Measurements from ENCODE around the gene MAST3.
"Not testable (repeated sequence)": the region's sequence is repeated elsewhere in the genome, so short reads cannot be mapped to it uniquely, and the experiment has no call there.

The MAST3 gene

DNA sequence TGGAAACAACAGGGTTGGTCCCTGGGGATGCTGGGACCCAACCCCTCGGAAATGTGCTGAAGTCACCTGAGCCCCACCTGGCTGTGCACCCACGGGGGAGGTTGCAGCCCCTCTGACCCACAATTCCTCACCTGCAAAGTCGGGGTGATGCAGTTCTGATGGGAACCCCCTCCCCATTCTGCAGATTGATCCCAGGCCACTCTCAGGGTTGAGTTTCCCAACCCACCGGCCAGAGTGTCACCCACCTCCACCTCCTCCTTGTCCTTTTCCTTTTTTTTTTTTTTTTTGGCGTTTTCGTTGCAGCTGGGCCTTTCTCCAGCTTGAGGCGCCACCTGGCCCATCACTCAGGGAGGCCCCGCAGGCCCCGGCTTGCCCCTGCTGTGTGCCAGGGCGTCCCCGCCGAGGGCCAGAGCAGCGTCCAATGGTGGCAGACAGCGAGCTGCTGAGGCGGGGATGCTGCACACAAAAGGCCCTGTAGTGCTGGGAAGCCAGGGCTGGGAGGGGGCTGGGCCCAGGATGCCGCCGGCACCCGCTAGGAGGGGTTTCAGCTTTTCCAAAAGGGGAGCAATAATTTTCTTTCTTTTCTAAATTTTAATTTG lies 60.0 kb downstream of the MAST3 start:
- H3K4me1 ChIP-seq (ENCODE audit: control insufficient read depth, insufficient read depth, low read depth, low read length): peaks cover 46% of the 10 kb centered on the region
- H3K79me1 ChIP-seq (replicated peaks; ENCODE audit: low read length, poor library complexity, severe bottlenecking): peaks cover 18% of the 10 kb centered on the region
- WGBS: 83% methylated on average over 16 of the region's 18 CpGs
- H3K14ac ChIP-seq (ENCODE audit: low read length in 2 of 2): no peak overlapping the region
- H3K4ac ChIP-seq (ENCODE audit: low read depth in 1 of 2, low read length in 2 of 2): peak overlapping the region; percentile 74 to 77
- H3K4me2 ChIP-seq (ENCODE audit: low read length, poor library complexity, severe bottlenecking): peak overlapping the region; percentile 16
- peak overlapping the region in 1 of 2 experiments; percentile 75 for H3K18ac ChIP-seq (ENCODE audit: low read depth in 1 of 2, low read length in 2 of 2)
- peak overlapping the region; percentile 51 for H2BK120ac ChIP-seq (ENCODE audit: low read depth, low read length)
- peak overlapping the region; percentile 80 for H3K27ac ChIP-seq (ENCODE audit: low read length, poor library complexity, severe bottlenecking)
- no peak overlapping the region for H3K4me3 ChIP-seq (ENCODE audit: insufficient read depth in 1 of 2, low read depth in 1 of 2, low read length in 2 of 2)
- DNase-seq: no peak
- H4K91ac ChIP-seq (ENCODE audit: low read length): peak overlapping the region; percentile 65
- peak overlapping the region; percentile 96 for H2AK5ac ChIP-seq (ENCODE audit: low read length, severe bottlenecking)
- H3K23ac ChIP-seq (ENCODE audit: low read length in 2 of 2): no peak overlapping the region
- H2BK15ac ChIP-seq (ENCODE audit: low read depth, poor library complexity, severe bottlenecking): peak overlapping the region; percentile 38
- peaks cover 23 to 48% of the 10 kb centered on the region in 2 experiments for H3K36me3 ChIP-seq (ENCODE audit: control insufficient read depth in 1 of 2, insufficient read depth in 2 of 2, low read depth in 1 of 2, low read length in 2 of 2)
- no peaks in the 10 kb centered on the region for H3K9me3 ChIP-seq (ENCODE audit: control insufficient read depth, low read length)
- no peak overlapping the region for H2AFZ ChIP-seq (ENCODE audit: low read depth, low read length)
- peak overlapping the region; percentile 82 to 94 for H2BK12ac ChIP-seq (ENCODE audit: low read length in 2 of 2)
- H3K9ac ChIP-seq (ENCODE audit: low read length): peak overlapping the region; percentile 52
- H3K27me3 ChIP-seq (ENCODE audit: control insufficient read depth in 1 of 2, insufficient read depth in 1 of 2, low read length in 2 of 2): no peaks in the 10 kb centered on the region
- no peak overlapping the region for H2BK5ac ChIP-seq (ENCODE audit: low read depth, low read length, poor library complexity, severe bottlenecking)
- peak overlapping the region; percentile 59 for H4K8ac ChIP-seq (ENCODE audit: low read length)

DNA sequence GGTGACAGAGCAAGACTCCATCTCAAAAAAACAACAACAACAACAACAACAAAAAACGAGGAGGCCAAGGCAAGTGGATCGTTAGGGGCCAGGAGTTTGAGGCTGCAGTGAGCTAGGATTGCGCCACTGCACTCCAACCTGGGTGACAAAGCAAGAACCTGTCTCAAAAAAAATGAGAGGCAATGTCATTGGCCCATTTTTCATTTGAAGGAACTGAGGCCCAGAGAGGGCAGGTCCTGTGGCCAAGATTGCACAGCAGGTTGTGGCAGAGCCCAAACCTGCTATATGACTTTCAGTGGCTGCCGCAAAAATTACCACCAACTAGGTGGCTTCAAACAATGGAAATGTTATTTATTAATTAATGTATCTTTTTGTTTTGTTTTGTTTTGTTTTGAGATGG lies 60.9 kb downstream of the MAST3 start:
- no peak overlapping the region for H3K14ac ChIP-seq (ENCODE audit: low read length in 2 of 2)
- no peak overlapping the region for H2AK5ac ChIP-seq (ENCODE audit: low read length, severe bottlenecking)
- no peak overlapping the region for H2AFZ ChIP-seq (ENCODE audit: low read depth, low read length)
- no peaks in the 10 kb centered on the region for H3K9me3 ChIP-seq (ENCODE audit: control insufficient read depth, low read length)
- H3K4ac ChIP-seq (ENCODE audit: low read depth in 1 of 2, low read length in 2 of 2): no peak overlapping the region
- no peak overlapping the region for H3K23ac ChIP-seq (ENCODE audit: low read length in 2 of 2)
- H2BK5ac ChIP-seq (ENCODE audit: low read depth, low read length, poor library complexity, severe bottlenecking): no peak overlapping the region
- peaks cover 23% of the 10 kb centered on the region for H3K79me1 ChIP-seq (replicated peaks; ENCODE audit: low read length, poor library complexity, severe bottlenecking)
- H2BK15ac ChIP-seq (ENCODE audit: low read depth, poor library complexity, severe bottlenecking): no peak overlapping the region
- no peak overlapping the region for H4K8ac ChIP-seq (ENCODE audit: low read length)
- peaks cover 32 to 57% of the 10 kb centered on the region in 2 experiments for H3K36me3 ChIP-seq (ENCODE audit: control insufficient read depth in 1 of 2, insufficient read depth in 2 of 2, low read depth in 1 of 2, low read length in 2 of 2)
- no peak for DNase-seq
- no peak overlapping the region for H3K27ac ChIP-seq (ENCODE audit: low read length, poor library complexity, severe bottlenecking)
- no peak overlapping the region for H3K9ac ChIP-seq (ENCODE audit: low read length)
- 96% methylated on average over 3 of the region's 4 CpGs for WGBS
- no peaks in the 10 kb centered on the region for H3K27me3 ChIP-seq (ENCODE audit: control insufficient read depth in 1 of 2, insufficient read depth in 1 of 2, low read length in 2 of 2)
- H3K4me2 ChIP-seq (ENCODE audit: low read length, poor library complexity, severe bottlenecking): no peak overlapping the region
- no peak overlapping the region for H4K91ac ChIP-seq (ENCODE audit: low read length)
- no peak overlapping the region for H2BK120ac ChIP-seq (ENCODE audit: low read depth, low read length)
- no peak overlapping the region for H3K4me3 ChIP-seq (ENCODE audit: insufficient read depth in 1 of 2, low read depth in 1 of 2, low read length in 2 of 2)
- H3K4me1 ChIP-seq (ENCODE audit: control insufficient read depth, insufficient read depth, low read depth, low read length): peaks cover 46% of the 10 kb centered on the region
- H2BK12ac ChIP-seq (ENCODE audit: low read length in 2 of 2): no peak overlapping the region
- H3K18ac ChIP-seq (ENCODE audit: low read depth in 1 of 2, low read length in 2 of 2): no peak overlapping the region

DNA sequence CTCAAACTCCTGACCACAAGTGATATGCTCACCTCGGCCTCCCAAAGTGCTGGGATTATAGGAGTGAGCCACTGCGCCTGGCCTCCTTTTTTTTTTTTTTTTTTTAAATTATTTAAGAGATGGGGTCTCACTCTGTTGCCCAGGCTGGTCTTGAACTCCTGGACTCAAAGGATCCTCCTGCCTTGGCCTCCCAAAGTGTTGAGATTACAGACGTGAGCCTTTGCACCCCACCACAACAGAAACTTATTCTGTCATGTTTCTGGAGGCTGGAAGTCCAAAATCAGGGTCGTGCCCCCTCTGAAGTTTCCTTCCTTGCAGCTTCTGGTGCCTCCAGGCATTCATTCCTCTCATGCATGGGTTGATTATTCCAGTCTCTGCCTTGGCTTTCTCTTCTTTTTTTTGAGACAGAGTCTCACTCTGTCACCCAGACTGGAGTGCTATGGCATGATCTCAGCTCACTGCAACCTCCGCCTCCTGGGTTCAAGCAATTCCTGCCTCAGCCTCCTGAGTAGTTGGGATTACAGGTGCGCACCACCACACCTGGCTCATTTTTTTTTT lies 61.6 kb downstream of the MAST3 start:
- Histone ChIP-seq H3K36me3 (ENCODE audit: control insufficient read depth in 1 of 2, insufficient read depth in 2 of 2, low read depth in 1 of 2, low read length in 2 of 2) (peaks cover 35 to 64% of the 10 kb centered on the region in 2 experiments), H3K79me1 (replicated peaks; ENCODE audit: low read length, poor library complexity, severe bottlenecking) (peaks cover 25% of the 10 kb centered on the region), H3K4me1 (ENCODE audit: control insufficient read depth, insufficient read depth, low read depth, low read length) (peaks cover 44% of the 10 kb centered on the region)
- H3K4me2 ChIP-seq (ENCODE audit: low read length, poor library complexity, severe bottlenecking); H3K14ac ChIP-seq (ENCODE audit: low read length in 2 of 2); H3K4me3 ChIP-seq (ENCODE audit: insufficient read depth in 1 of 2, low read depth in 1 of 2, low read length in 2 of 2); H2AFZ ChIP-seq (ENCODE audit: low read depth, low read length); H3K18ac ChIP-seq (ENCODE audit: low read depth in 1 of 2, low read length in 2 of 2); DNase-seq; H3K23ac ChIP-seq (ENCODE audit: low read length in 2 of 2); H3K27ac ChIP-seq (ENCODE audit: low read length, poor library complexity, severe bottlenecking); H3K9me3 ChIP-seq (ENCODE audit: control insufficient read depth, low read length); H3K9ac ChIP-seq (ENCODE audit: low read length); H2BK5ac ChIP-seq (ENCODE audit: low read depth, low read length, poor library complexity, severe bottlenecking); H4K8ac ChIP-seq (ENCODE audit: low read length); H3K4ac ChIP-seq (ENCODE audit: low read depth in 1 of 2, low read length in 2 of 2); H2BK12ac ChIP-seq (ENCODE audit: low read length in 2 of 2); H2BK120ac ChIP-seq (ENCODE audit: low read depth, low read length); H4K91ac ChIP-seq (ENCODE audit: low read length); H2AK5ac ChIP-seq (ENCODE audit: low read length, severe bottlenecking); H2BK15ac ChIP-seq (ENCODE audit: low read depth, poor library complexity, severe bottlenecking); H3K27me3 ChIP-seq (ENCODE audit: control insufficient read depth in 1 of 2, insufficient read depth in 1 of 2, low read length in 2 of 2): not testable (repeated sequence)
- WGBS: 94% methylated on average over 4 of the region's 6 CpGs

DNA sequence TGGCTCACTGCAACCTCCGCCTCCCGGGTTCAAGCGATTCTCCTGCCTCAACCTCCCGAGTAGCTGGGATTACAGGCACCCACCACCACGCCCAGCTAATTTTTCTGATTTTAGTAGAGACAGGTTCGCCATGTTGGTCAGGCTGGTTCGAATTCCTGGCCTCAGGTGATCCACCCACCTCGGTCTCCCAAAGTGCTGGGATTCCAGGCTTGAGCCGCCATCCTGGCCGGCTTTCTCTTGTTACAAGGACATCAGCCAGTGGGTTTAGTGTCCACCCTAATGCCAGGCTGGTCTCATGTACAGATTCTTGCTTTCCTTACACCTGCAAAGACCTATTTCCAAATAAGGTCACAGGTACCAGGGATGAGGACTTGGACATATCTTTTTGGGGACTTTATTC lies 62.2 kb downstream of the MAST3 start:
- 93% methylated on average over 10 of the region's 10 CpGs for WGBS
- H3K23ac ChIP-seq (ENCODE audit: low read length in 2 of 2): no peak overlapping the region
- H3K79me1 ChIP-seq (replicated peaks; ENCODE audit: low read length, poor library complexity, severe bottlenecking): peaks cover 25% of the 10 kb centered on the region
- H2BK15ac ChIP-seq (ENCODE audit: low read depth, poor library complexity, severe bottlenecking): no peak overlapping the region
- no peak overlapping the region for H4K91ac ChIP-seq (ENCODE audit: low read length)
- no peak overlapping the region for H3K4ac ChIP-seq (ENCODE audit: low read depth in 1 of 2, low read length in 2 of 2)
- H3K27me3 ChIP-seq (ENCODE audit: control insufficient read depth in 1 of 2, insufficient read depth in 1 of 2, low read length in 2 of 2): no peaks in the 10 kb centered on the region
- no peak overlapping the region for H2BK5ac ChIP-seq (ENCODE audit: low read depth, low read length, poor library complexity, severe bottlenecking)
- H3K9ac ChIP-seq (ENCODE audit: low read length): no peak overlapping the region
- no peak overlapping the region for H3K18ac ChIP-seq (ENCODE audit: low read depth in 1 of 2, low read length in 2 of 2)
- H3K9me3 ChIP-seq (ENCODE audit: control insufficient read depth, low read length): no peaks in the 10 kb centered on the region
- H2AK5ac ChIP-seq (ENCODE audit: low read length, severe bottlenecking): no peak overlapping the region
- no peak overlapping the region for H2BK12ac ChIP-seq (ENCODE audit: low read length in 2 of 2)
- no peak overlapping the region for H3K4me3 ChIP-seq (ENCODE audit: insufficient read depth in 1 of 2, low read depth in 1 of 2, low read length in 2 of 2)
- DNase-seq: no peak
- H2BK120ac ChIP-seq (ENCODE audit: low read depth, low read length): no peak overlapping the region
- H3K27ac ChIP-seq (ENCODE audit: low read length, poor library complexity, severe bottlenecking): no peak overlapping the region
- no peak overlapping the region for H3K4me2 ChIP-seq (ENCODE audit: low read length, poor library complexity, severe bottlenecking)
- H2AFZ ChIP-seq (ENCODE audit: low read depth, low read length): no peak overlapping the region
- peaks cover 37 to 66% of the 10 kb centered on the region in 2 experiments for H3K36me3 ChIP-seq (ENCODE audit: control insufficient read depth in 1 of 2, insufficient read depth in 2 of 2, low read depth in 1 of 2, low read length in 2 of 2)
- H4K8ac ChIP-seq (ENCODE audit: low read length): no peak overlapping the region
- peaks cover 38% of the 10 kb centered on the region for H3K4me1 ChIP-seq (ENCODE audit: control insufficient read depth, insufficient read depth, low read depth, low read length)
- H3K14ac ChIP-seq (ENCODE audit: low read length in 2 of 2): no peak overlapping the region

Measured in mesenchymal stem cell (in vitro differentiated cells and primary cell).